SK-N-SH treated with all-trans-retinoic acid at 6 μM for 48 hours (cell line): Measurements from ENCODE around the gene TSPAN14.

ENCODE experiments used
- ATAC-seq: fragments of 200-7000 bp; cut with Tn5 transposase; 3 replicates; pipeline ENCODE4 v1.9.1; 2020; ENCODE audit warnings: mild to moderate bottlenecking, moderate library complexity
- BACH2 ChIP-seq: fragments of 250-450 bp; sonication (Bioruptor Pico); IDR thresholded peaks from 2 replicates; pipeline ENCODE4 v1.9.0; 2021; ENCODE audit warnings: mild to moderate bottlenecking, borderline replicate concordance
- CSDC2 ChIP-seq: fragments of 250-450 bp; sonication (Bioruptor Pico); IDR thresholded peaks from 2 replicates; pipeline ENCODE4 v1.5.0; 2020; ENCODE audit warnings: mild to moderate bottlenecking, moderate library complexity
- ESRRG ChIP-seq: fragments of 250-450 bp; sonication (Bioruptor Pico); IDR thresholded peaks from 2 replicates; pipeline ENCODE4 v1.6.1; 2021; ENCODE audit warnings: mild to moderate bottlenecking
- GLIS3 ChIP-seq: fragments of 250-450 bp; sonication (Bioruptor Pico); IDR thresholded peaks from 2 replicates; pipeline ENCODE4 v1.5.0; 2020; ENCODE audit warnings: mild to moderate bottlenecking, moderate library complexity
- ISL1 ChIP-seq: fragments of 250-450 bp; sonication (Bioruptor Pico); IDR thresholded peaks from 2 replicates; pipeline ENCODE4 v2.1.2; 2022; ENCODE audit warnings: mild to moderate bottlenecking, moderate library complexity
- OSR1 ChIP-seq: fragments of 250-450 bp; sonication (Bioruptor Pico); IDR thresholded peaks from 2 replicates; pipeline ENCODE4 v1.8.0; 2022; ENCODE audit warnings: moderate library complexity, mild to moderate bottlenecking, inconsistent platforms
- PPARA ChIP-seq: fragments of 250-450 bp; sonication (Bioruptor Pico); IDR thresholded peaks from 2 replicates; pipeline ENCODE4 v1.5.0; 2020; ENCODE audit warnings: mild to moderate bottlenecking, borderline replicate concordance
- RARB ChIP-seq: fragments of 250-450 bp; sonication (Bioruptor Pico); IDR thresholded peaks from 2 replicates; pipeline ENCODE4 v1.8.0; 2021; ENCODE audit warnings: mild to moderate bottlenecking, moderate library complexity
- SNAI2 ChIP-seq: fragments of 250-450 bp; sonication (Bioruptor Pico); IDR thresholded peaks from 2 replicates; pipeline ENCODE4 v1.5.0; 2020; ENCODE audit warnings: mild to moderate bottlenecking, moderate library complexity
- TCF4 ChIP-seq: fragments of 250-450 bp; sonication (Bioruptor Pico); IDR thresholded peaks from 2 replicates; pipeline ENCODE4 v1.8.0; 2021; ENCODE audit warnings: mild to moderate bottlenecking, moderate library complexity, borderline replicate concordance
- TOX ChIP-seq: fragments of 250-450 bp; sonication (Bioruptor Pico); IDR thresholded peaks from 2 replicates; pipeline ENCODE4 v1.8.0; 2021; ENCODE audit warnings: mild to moderate bottlenecking, moderate library complexity, borderline replicate concordance
- ZC3H10 ChIP-seq: fragments of 250-450 bp; sonication (Bioruptor Pico); IDR thresholded peaks from 2 replicates; pipeline ENCODE4 v1.5.1; 2021; ENCODE audit warnings: mild to moderate bottlenecking, moderate library complexity
- ZFP3 ChIP-seq: fragments of 250-450 bp; sonication (Bioruptor Pico); IDR thresholded peaks from 2 replicates; pipeline ENCODE4 v1.5.0; 2020; ENCODE audit warnings: mild to moderate bottlenecking, moderate library complexity
- ZFP30 ChIP-seq: fragments of 450-650 bp; formaldehyde crosslinking; IDR thresholded peaks from 2 replicates; pipeline ENCODE4 v1.5.0; 2022; ENCODE audit warnings: mild to moderate bottlenecking, moderate library complexity
- ZNF565 ChIP-seq: fragments of 450-650 bp; formaldehyde crosslinking; conservative IDR thresholded peaks from 2 replicates; pipeline ENCODE4 v1.5.0; 2020; ENCODE audit warnings: low read depth, mild to moderate bottlenecking, moderate library complexity
- ZNF70 ChIP-seq: fragments of 450-650 bp; formaldehyde crosslinking; IDR thresholded peaks from 2 replicates; pipeline ENCODE4 v1.5.0; 2020; ENCODE audit warnings: mild to moderate bottlenecking, moderate library complexity
- ZNF8 ChIP-seq: fragments of 450-650 bp; formaldehyde crosslinking; IDR thresholded peaks from 2 replicates; pipeline ENCODE4 v1.5.0; 2020; ENCODE audit warnings: mild to moderate bottlenecking, moderate library complexity
- TF ChIP-seq, protein P1 (sequence below): fragments of 250-450 bp; sonication (Bioruptor Pico); IDR thresholded peaks from 2 replicates; pipeline ENCODE4 v1.5.0; 2020; ENCODE audit warnings: mild to moderate bottlenecking, moderate library complexity
- TF ChIP-seq, protein P2 (sequence below): fragments of 250-450 bp; sonication (Bioruptor Pico); IDR thresholded peaks from 2 replicates; pipeline ENCODE4 v1.8.0; 2021; ENCODE audit warnings: low read depth, mild to moderate bottlenecking, moderate library complexity, borderline replicate concordance
- TF ChIP-seq, protein P3 (sequence below): fragments of 250-450 bp; sonication (Bioruptor Pico); IDR thresholded peaks from 2 replicates; pipeline ENCODE4 v1.5.1; 2021; ENCODE audit warnings: mild to moderate bottlenecking, moderate library complexity
- TF ChIP-seq, protein P4 (sequence below): fragments of 250-450 bp; sonication (Bioruptor Pico); IDR thresholded peaks from 2 replicates; pipeline ENCODE4 v1.5.1; 2020; ENCODE audit warnings: low read depth, mild to moderate bottlenecking, moderate library complexity

TSPAN14 gene

DNA sequence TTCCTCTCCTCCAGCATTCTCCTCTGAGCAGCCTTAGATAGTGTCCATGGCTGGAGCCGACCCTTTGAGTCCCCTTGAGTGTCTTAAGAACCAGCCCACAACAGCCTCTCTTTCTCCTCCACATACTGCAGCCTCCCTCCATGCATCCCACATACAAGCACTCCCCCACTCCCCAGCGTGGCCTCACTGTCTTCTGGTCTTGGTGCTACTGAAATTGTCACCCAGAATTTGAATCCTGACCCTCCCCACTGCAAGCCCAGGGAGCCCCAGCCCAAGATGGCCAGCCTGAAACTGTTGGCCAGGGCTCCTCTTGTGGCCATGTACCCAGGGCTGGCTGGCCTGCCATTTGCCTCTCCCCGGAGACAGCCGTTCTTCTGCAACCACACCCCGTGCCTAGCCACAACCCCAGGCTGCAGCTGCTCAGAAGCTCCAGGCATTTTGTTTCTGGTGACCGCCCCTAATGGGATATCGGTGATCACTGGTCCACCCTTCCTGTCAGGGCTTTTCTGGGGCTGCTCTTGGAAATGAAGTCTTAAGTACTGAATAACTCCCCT is 64.8 kb downstream of the TSPAN14 start (continued):
- TF ChIP-seq, protein P1, sequence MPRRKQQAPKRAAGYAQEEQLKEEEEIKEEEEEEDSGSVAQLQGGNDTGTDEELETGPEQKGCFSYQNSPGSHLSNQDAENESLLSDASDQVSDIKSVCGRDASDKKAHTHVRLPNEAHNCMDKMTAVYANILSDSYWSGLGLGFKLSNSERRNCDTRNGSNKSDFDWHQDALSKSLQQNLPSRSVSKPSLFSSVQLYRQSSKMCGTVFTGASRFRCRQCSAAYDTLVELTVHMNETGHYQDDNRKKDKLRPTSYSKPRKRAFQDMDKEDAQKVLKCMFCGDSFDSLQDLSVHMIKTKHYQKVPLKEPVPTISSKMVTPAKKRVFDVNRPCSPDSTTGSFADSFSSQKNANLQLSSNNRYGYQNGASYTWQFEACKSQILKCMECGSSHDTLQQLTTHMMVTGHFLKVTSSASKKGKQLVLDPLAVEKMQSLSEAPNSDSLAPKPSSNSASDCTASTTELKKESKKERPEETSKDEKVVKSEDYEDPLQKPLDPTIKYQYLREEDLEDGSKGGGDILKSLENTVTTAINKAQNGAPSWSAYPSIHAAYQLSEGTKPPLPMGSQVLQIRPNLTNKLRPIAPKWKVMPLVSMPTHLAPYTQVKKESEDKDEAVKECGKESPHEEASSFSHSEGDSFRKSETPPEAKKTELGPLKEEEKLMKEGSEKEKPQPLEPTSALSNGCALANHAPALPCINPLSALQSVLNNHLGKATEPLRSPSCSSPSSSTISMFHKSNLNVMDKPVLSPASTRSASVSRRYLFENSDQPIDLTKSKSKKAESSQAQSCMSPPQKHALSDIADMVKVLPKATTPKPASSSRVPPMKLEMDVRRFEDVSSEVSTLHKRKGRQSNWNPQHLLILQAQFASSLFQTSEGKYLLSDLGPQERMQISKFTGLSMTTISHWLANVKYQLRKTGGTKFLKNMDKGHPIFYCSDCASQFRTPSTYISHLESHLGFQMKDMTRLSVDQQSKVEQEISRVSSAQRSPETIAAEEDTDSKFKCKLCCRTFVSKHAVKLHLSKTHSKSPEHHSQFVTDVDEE = no peak
- no peak for TF ChIP-seq ZNF565 (CRISPR knock-in tag)
- no peak for TF ChIP-seq RARB (CRISPR knock-in tag)
- TF ChIP-seq ZFP30 (CRISPR knock-in tag) = no peak
- TF ChIP-seq, all 23 proteins: peak for 0

DNA sequence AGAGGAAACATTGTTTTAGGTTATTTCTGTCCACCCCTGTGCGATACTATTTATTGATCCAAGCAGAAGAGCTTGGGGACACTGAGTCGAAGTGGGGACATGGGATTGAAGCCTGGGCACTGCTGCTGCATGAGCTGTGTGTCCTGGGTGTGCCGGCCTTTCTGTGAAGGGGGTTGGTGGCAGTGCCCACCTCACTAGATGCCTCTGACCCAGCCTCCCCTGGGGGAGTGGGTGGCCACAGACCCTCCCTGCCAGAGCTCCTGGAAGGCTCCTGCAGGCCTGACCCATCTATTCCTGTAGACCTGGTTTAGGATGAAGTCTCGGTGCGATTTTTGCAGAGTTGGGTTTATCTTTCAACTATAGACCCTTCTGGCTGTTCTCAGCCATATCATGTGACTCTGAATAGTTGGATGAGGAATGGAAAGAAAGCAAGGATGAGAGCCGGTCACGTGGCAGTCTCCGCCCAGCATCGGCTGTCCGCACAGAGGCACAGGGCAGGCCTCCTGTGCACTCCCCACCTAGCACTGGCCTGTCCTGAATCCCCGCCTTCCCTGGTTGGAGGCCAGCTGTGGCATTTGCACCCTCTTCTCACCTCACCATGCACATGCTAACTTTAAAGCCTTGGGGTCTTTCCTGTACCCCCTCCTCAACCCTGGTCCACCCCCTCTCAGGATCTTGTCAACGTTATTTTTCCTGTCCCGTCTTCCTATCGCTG is 66.0 kb downstream of the TSPAN14 start:
- no peak for ATAC-seq
- TF ChIP-seq, protein P2, sequence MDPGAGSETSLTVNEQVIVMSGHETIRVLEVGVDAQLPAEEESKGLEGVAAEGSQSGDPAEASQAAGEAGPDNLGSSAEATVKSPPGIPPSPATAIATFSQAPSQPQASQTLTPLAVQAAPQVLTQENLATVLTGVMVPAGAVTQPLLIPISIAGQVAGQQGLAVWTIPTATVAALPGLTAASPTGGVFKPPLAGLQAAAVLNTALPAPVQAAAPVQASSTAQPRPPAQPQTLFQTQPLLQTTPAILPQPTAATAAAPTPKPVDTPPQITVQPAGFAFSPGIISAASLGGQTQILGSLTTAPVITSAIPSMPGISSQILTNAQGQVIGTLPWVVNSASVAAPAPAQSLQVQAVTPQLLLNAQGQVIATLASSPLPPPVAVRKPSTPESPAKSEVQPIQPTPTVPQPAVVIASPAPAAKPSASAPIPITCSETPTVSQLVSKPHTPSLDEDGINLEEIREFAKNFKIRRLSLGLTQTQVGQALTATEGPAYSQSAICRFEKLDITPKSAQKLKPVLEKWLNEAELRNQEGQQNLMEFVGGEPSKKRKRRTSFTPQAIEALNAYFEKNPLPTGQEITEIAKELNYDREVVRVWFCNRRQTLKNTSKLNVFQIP (CRISPR knock-in tag) = no peak
- TF ChIP-seq ZFP3 (no peak), PPARA (no peak), BACH2 (CRISPR knock-in tag) (no peak), ISL1 (CRISPR knock-in tag) (no peak), CSDC2 (CRISPR knock-in tag) (no peak)
- TF ChIP-seq, protein P3, sequence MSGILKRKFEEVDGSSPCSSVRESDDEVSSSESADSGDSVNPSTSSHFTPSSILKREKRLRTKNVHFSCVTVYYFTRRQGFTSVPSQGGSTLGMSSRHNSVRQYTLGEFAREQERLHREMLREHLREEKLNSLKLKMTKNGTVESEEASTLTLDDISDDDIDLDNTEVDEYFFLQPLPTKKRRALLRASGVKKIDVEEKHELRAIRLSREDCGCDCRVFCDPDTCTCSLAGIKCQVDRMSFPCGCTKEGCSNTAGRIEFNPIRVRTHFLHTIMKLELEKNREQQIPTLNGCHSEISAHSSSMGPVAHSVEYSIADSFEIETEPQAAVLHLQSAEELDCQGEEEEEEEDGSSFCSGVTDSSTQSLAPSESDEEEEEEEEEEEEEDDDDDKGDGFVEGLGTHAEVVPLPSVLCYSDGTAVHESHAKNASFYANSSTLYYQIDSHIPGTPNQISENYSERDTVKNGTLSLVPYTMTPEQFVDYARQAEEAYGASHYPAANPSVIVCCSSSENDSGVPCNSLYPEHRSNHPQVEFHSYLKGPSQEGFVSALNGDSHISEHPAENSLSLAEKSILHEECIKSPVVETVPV (CRISPR knock-in tag) = no peak

DNA sequence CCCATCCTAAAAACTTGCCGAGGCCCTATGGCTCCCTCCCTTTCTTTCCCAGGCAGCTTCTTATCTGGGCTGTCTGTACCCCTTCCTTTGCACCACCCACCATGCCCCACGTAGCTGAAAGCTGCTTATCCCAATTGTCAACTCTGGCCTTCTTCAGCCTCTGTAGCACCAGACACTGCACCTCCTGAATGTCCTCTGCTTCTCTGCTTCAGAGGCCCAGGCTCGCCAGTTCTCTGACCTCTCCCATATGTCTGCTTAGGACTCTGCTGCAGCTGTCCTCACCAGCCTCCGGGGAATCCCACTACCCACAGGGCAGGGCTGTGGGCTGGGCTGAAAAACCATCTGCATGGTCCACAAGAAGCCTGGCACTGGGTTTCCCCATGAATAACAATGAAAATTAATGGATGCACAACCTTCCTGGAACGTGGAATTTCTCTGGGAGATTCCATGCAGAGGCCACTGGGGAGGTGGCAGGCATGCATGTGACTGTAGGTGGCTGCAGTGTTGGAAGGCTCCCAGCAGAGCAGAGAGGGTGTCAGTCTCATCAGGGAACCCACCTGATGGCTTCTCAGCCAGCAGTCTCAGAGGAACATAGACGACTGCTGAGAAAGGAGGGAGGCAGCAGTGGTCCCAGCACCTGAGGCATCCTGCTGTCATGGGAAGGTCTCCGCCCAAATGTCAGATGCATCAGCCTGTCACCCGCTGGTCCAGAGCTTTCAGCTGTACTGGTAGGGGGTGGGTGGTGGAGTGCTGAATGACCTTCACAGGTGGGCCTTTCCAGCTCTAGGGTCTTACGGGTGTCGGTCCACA is 66.8 kb downstream of the TSPAN14 start:
- no peak for ATAC-seq
- TF ChIP-seq RARB (CRISPR knock-in tag) (no peak), OSR1 (no peak), TCF4 (CRISPR knock-in tag) (no peak), ZNF8 (CRISPR knock-in tag) (no peak), BACH2 (CRISPR knock-in tag) (no peak), ZNF70 (CRISPR knock-in tag) (no peak), ESRRG (no peak), ZFP3 (no peak), ZC3H10 (CRISPR knock-in tag) (no peak), GLIS3 (no peak), ISL1 (CRISPR knock-in tag) (no peak), TOX (CRISPR knock-in tag) (no peak), SNAI2 (CRISPR knock-in tag) (no peak), CSDC2 (CRISPR knock-in tag) (no peak)
- TF ChIP-seq, protein P3 (CRISPR knock-in tag) = no peak
- TF ChIP-seq, protein P1 = no peak
- TF ChIP-seq, protein P4, sequence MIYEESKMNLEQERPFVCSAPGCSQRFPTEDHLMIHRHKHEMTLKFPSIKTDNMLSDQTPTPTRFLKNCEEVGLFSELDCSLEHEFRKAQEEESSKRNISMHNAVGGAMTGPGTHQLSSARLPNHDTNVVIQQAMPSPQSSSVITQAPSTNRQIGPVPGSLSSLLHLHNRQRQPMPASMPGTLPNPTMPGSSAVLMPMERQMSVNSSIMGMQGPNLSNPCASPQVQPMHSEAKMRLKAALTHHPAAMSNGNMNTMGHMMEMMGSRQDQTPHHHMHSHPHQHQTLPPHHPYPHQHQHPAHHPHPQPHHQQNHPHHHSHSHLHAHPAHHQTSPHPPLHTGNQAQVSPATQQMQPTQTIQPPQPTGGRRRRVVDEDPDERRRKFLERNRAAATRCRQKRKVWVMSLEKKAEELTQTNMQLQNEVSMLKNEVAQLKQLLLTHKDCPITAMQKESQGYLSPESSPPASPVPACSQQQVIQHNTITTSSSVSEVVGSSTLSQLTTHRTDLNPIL (CRISPR knock-in tag) = no peak
- TF ChIP-seq, protein P2 (CRISPR knock-in tag) = no peak
